Neuron (in vitro differentiated cells): ENCODE measurements around the gene GFER.
"Not testable (repeated sequence)": the region's sequence is repeated elsewhere in the genome, so short reads cannot be mapped to it uniquely, and the experiment has no call there.

Source experiments
- H2AFZ ChIP-seq: one replicate; pipeline ENCODE4 v1.6.1; 2013; ENCODE audit warnings: low read depth, mild to moderate bottlenecking, inconsistent platforms, low read length, moderate library complexity
- H3K27me3 ChIP-seq: one replicate; pipeline ENCODE4 v1.6.1; 2013; ENCODE audit warnings: low read length; ENCODE audit not compliant: insufficient read depth
- H3K36me3 ChIP-seq: one replicate; pipeline ENCODE4 v1.6.1; 2013; ENCODE audit warnings: low read length; ENCODE audit not compliant: insufficient read depth
- H3K4me1 ChIP-seq: one replicate; pipeline ENCODE4 v1.6.1; 2013; ENCODE audit warnings: low read length; ENCODE audit not compliant: insufficient read depth
- H3K4me3 ChIP-seq: 2 replicates; pipeline ENCODE4 v1.5.1; 2013; ENCODE audit warnings: mild to moderate bottlenecking, low read length, moderate library complexity
- H3K9me3 ChIP-seq: one replicate; pipeline ENCODE4 v1.6.1; 2013; ENCODE audit warnings: low read length

Gene GFER

DNA sequence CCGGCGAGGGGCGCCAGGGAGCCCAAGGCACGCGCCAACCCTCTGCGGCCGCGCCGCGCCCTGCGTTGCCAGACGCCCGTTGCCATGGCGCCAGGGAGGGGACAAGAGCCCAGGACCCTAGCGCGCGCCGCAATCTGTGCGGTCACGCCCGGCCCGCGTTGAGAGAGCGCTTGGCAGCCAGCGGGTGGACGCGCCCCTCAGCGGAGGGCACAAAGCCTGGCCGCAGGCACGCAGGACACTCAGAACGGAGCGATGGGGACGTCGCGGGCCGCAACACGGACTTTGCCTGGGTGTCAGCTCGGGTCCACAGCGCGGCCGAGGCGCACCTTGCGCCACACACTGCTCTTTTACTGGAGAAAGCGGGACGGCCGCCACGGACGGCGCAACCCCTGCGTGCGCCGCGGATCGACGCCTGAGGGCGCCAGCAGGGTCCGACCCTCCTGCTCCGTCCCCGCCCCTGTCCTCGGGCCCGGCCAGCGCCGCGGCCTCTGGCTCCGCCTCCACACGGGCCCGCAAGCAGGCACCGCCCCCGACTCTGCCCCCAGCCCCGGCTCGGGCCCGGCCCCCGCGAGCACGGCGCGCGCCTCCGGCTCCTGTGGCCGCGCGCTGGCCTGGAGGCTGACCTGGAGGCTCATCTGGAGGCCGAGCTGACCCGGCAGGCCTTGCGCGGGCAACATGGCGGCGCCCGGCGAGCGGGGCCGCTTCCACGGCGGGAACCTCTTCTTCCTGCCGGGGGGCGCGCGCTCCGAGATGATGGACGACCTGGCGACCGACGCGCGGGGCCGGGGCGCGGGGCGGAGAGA is at the start of gene GFER:
Gene GFER, plus strand, starts transcription at position 650 of the 803 bp plus-strand sequence. Its CDS starts 26 bp downstream, at position 676.
- peak within 1 kb of the TSS; percentile 72 for H3K4me3 ChIP-seq
- H3K4me1 ChIP-seq = peaks cover 32% of the 10 kb centered on the region
- H2AFZ ChIP-seq = peak within 1 kb of the TSS; percentile 54
- H3K27me3 ChIP-seq = no peaks in the 10 kb centered on the region
- no peaks in the 10 kb centered on the region for H3K9me3 ChIP-seq
- peaks cover 22% of the 10 kb centered on the region for H3K36me3 ChIP-seq

GRCh38 chr16:1936945-1937479 is 47.0 kb upstream of the GFER start:
- H3K4me1 ChIP-seq = peaks cover 7% of the 10 kb centered on the region
- peaks cover 20% of the 10 kb centered on the region for H3K36me3 ChIP-seq
- H3K27me3 ChIP-seq = no peaks in the 10 kb centered on the region

GRCh38 chr16:1938316-1938715 is 45.7 kb upstream of the GFER start:
- Histone ChIP-seq H3K9me3 (no peaks in the 10 kb centered on the region), H3K27me3 (no peaks in the 10 kb centered on the region), H3K4me3 (no peak overlapping the region), H3K36me3 (peaks cover 20% of the 10 kb centered on the region), H2AFZ (no peak overlapping the region), H3K4me1 (peaks cover 8% of the 10 kb centered on the region)

More at GRCh38 chr16:1936945-1937479, 47.0 kb upstream of the GFER start:
- no peaks in the 10 kb centered on the region for H3K9me3 ChIP-seq
- no peak overlapping the region for H2AFZ ChIP-seq
- H3K4me3 ChIP-seq = no peak overlapping the region

DNA sequence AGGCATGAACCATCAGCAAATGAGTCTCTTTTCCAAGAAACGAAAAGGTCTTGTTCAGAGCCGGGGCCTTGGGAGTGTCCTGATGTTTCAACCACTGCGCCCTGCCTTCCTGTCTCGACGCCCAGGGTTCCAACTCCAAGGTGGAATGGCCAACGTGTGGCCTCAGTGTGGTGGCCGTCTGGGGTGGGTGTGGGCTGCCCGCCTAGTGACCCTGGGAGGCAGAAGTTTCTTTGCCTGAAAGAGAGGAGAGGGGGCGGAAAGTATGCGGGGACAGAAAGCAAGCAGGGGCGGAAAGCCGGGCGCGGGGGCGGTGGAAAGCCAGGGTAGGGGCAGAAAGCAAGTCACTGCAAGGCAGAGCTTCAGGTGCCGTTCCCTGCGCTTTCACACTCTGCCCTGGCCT is 45.1 kb upstream of the GFER start:
- peaks cover 20% of the 10 kb centered on the region for H3K36me3 ChIP-seq
- peaks cover 8% of the 10 kb centered on the region for H3K4me1 ChIP-seq
- no peaks in the 10 kb centered on the region for H3K27me3 ChIP-seq
- H2AFZ ChIP-seq = no peak overlapping the region
- no peaks in the 10 kb centered on the region for H3K9me3 ChIP-seq
- H3K4me3 ChIP-seq = no peak overlapping the region

- not testable (repeated sequence) for H2AFZ ChIP-seq, H3K9me3 ChIP-seq, H3K4me1 ChIP-seq, H3K27me3 ChIP-seq, H3K4me3 ChIP-seq
- peaks cover 20% of the 10 kb centered on the region for H3K36me3 ChIP-seq
Observed at GRCh38 chr16:1939833-1940232, 44.2 kb upstream of the GFER start.

DNA sequence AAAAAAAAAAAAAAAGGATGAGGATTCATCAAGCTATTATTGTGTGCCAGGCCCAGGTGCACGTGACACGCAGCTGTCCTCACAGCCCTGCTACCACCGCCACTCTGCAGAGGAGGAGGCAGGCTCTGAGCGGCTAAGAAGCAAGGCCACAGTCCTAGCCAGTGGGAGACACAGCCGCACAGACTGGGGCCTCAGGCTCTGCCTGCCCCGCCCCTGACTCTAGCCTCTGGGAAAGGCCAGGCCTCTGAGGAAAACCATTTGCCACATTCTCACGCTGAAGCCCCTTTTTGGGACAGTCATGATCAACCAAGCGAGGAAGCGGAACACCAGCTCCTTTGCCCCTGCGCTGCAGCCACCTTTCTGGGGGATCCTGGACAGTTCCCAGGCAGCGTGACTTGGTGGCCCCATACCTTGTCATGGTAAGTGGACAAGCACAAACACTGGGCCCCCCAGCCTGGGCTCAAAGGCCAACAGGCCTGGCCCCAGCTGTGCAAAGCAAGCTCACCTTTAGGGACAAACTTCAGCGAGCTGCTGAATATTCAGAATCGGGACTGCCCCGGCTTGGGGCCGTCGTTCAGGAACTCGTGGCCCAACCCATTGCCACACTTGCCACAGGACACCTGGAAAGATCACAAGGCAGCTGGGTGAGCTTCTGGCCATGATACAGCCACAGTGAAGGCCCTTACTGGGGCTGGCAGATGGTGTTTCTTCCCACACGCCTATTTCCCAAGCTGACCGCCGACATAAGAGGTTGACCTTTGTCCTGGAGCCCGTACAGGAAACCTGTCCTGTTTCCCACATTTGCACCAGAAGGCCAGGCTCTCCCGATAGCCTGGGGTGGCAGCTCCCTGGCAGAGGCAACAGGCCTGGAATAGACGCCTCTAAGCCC is 43.5 kb upstream of the GFER start:
- H3K9me3 ChIP-seq = no peaks in the 10 kb centered on the region
- no peak overlapping the region for H3K4me3 ChIP-seq
- H3K4me1 ChIP-seq = peaks cover 8% of the 10 kb centered on the region
- H2AFZ ChIP-seq = no peak overlapping the region
- H3K27me3 ChIP-seq = no peaks in the 10 kb centered on the region
- H3K36me3 ChIP-seq = peaks cover 20% of the 10 kb centered on the region

DNA sequence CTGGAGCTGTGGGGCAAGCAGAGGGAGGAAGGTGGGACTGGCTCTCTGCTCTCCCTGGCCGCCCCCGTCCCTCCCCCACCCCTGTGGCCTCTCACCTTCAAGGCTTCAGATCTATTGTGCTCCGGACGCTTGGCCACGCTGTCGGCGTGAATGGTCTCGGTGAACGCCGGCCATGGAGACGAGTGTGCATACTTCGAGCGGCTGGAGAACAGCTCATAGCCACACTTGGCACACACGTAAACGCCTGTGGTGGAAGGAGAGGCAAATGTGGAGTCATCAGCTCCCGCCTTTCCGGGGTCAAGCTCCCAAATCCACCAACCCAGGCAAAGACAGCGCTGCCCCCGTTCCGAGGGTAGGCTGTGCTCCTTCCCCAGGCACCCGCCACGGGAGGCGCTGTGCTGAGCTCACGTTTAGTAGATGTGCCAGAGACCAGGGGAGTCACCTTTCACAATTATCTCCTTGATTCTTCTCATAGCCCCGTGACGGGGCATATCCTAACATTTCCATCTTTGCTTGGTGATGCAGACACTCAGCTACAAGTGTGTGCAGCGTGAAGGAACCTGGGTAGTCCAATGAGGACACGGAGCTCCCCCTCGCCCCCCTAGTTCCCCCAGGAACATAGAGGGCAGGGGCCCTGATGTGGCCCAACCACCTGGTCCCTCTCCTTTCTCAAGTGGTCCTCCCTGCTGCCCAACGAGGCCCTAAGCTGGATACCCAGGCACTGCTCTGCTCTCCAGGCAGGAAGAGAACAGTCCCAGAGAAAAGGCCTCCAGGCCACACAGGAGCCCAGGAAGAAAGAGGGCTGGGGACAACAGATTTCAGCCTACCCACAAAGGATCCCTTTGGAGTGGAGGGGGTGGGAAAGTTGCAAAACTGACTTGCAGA is 42.6 kb upstream of the GFER start:
- Histone ChIP-seq H3K4me3 (peak overlapping the region; percentile 83), H3K9me3 (no peaks in the 10 kb centered on the region)

GRCh38 chr16:1942047-1942809 is 41.8 kb upstream of the GFER start:
- peaks cover 20% of the 10 kb centered on the region for H3K36me3 ChIP-seq
- no peaks in the 10 kb centered on the region for H3K9me3 ChIP-seq
- peak overlapping the region; percentile 83 for H3K4me3 ChIP-seq
- peaks cover 8% of the 10 kb centered on the region for H3K4me1 ChIP-seq
- no peak overlapping the region for H2AFZ ChIP-seq
- no peaks in the 10 kb centered on the region for H3K27me3 ChIP-seq

More for the DNA sequence above, 42.6 kb upstream of the GFER start:
- H3K4me1 ChIP-seq = peaks cover 8% of the 10 kb centered on the region
- H2AFZ ChIP-seq = no peak overlapping the region
- H3K36me3 ChIP-seq = peaks cover 20% of the 10 kb centered on the region
- H3K27me3 ChIP-seq = no peaks in the 10 kb centered on the region

DNA sequence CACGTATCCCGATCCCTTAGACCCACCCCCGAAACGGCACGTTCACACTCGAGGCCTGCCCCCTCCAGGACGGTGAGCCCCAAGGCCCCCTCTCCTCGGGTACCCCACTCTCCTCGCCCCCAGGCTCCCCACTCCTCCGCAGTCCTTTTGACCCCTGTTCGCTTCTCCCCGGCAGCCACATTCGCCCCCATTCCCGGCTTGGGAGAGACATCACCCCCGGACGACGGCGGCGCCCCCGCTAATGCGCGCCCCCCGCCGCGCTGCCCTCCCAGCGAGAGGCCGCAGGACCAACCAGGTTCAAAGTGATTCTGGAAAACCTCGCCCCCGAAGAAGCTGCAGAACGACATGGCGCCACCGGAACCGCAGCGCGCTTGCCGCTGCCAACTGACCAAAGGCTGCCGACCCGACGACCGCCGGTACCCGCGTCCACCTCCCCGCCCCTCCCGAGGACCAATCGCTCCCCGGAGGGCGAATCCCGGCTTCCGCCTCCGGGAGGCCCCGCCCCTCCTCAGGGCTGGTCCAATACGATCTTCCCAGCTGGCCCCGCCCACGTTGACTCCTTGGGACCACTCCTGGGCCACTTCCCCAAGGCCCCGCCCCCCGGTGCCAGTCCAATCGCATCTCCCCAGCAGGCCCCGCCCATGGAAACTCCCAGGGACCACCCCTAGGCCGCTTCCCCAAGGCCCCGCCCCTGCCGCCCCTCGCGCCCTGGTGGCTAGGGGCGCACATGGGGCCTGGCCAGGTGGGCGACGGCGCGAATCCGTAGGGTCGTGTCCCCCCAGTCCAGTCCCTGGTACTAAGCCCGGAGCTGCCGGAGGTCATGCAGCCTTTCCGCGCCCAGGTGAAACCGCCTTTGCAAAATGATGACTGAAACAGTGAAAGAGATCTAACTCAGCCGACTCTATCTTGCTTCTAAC is 40.9 kb upstream of the GFER start, which contains the start of gene MSRB1:
Gene MSRB1, minus strand, starts transcription at position 390 of the 917 bp plus-strand sequence. Its CDS starts 43 bp downstream, at position 347.
- Histone ChIP-seq H3K4me3 (peak within 1 kb of the TSS; percentile 83), H3K4me1 (peaks cover 8% of the 10 kb centered on the region), H3K36me3 (peaks cover 19% of the 10 kb centered on the region), H2AFZ (peak within 1 kb of the TSS; percentile 44), H3K27me3 (no peaks in the 10 kb centered on the region), H3K9me3 (no peaks in the 10 kb centered on the region)

GRCh38 chr16:1944612-1945199 is 39.3 kb upstream of the GFER start:
- Histone ChIP-seq H3K36me3 (peaks cover 5% of the 10 kb centered on the region), H2AFZ (no peak overlapping the region), H3K4me3 (no peak overlapping the region), H3K4me1 (peaks cover 8% of the 10 kb centered on the region), H3K9me3 (no peaks in the 10 kb centered on the region), H3K27me3 (no peaks in the 10 kb centered on the region)
